Stimulated activated CD4-positive, alpha-beta T cell treated with anti-CD3 and anti-CD28 coated beads, Interleukin-15, amount 100 ng/mL, for 1 hour (primary cell): ENCODE results near the gene GNAO1.

Experiments used
- DNase-seq, 2 donors: peaks; one replicate each; pipeline ENCODE4 v3.0.0-alpha.2; 2020; ENCODE audit warnings: low read depth in 1 of 2, low spot score in 1 of 2

Gene GNAO1

DNA sequence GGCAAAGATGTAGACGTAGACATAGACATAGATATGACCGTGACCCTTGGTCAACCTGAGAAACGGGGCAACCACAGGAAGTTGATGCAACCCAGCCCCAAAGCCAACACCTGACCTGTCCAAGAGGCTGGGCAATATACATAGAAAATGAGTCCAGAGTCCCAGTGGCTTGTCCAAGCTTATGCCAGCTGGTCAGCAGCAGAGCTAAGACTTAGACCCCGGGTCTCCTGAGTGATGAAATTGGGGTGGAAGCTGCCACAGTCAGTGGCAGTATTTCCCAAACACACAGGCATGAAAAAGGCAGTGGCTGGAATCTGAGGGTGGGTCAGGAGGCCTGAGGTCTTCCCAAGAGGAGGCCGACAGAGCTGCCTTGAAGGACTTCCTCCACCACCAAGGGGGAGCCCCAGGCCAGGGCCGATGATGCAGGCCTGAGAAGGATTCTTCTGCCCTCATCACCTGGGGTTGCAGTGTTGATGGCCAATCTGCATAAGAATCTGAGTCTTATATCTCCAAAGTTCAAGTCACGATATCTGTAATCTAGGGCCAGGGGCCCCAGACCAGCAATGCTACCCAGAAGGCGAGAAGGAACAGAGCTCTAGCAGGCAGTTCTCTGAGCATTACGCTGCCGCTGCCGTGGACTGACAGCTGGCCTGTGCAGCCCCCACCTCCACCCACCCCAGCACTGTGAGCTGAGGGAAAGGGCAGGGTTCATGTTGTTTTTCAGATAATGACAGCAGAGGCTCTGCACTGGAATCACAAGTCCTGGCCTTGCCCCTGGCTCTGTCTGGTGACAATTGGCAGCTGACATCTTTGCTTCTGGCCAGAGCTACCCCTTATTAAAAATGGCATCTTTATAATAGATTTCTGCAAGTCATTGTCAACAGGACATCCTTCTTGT, 72.7 kb downstream of the GNAO1 start:
- no peak for DNase-seq

DNA sequence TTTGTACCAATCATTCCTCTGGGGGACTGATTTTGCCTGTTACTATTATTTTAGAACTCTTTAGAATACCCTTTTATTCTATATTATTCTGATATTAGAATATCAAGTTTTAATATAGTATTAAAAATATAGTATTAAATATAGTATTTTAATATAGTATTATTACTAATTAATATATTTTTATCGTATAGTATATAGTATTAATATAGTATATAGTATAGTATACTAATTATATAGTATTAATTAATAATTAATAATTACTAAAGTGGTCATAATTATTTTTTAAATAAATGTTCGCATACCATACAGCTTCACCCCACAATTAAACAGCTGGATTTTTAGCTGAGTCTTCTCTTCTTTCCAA, 73.3 kb downstream of the GNAO1 start:
- no peak for DNase-seq

DNA sequence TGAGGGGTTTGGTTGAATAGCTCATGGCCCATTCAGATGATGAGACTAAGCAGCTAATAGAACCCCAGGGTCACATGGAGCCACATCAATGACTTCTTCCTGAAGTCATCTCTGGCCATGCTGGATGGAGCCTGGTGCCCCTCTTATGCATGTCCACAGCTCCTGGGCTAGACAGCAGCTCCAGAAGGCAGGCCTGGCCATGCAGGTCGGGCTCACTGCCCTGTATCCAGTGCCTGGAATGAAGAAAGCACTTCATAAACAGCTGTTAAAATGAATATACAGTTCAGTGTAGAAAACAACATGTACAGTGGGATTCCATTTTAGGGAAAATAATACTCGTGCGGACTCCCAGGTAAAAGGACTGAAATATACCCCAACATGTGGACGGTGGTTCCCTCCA, 73.9 kb downstream of the GNAO1 start:
- DNase-seq: no peak

DNA sequence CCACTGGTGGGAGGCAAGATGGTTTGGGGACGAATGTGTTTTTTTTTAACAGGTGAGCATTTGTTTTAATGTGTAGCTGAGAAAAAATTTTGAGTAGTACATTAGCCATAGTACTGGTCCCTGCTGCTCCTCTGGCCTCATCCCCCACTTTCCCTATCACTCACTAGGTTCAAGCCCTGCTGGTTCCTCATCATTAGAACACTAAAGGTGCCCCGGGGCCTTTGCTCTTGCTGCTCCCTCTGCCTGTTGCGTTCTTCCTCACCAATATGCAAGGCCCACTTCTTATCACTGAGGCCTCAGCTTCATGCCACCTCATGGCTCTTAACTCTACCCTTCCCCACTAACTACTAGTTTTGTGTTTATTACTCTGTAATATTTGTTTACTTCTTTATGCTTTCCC, 74.5 kb downstream of the GNAO1 start:
- no peak for DNase-seq

DNA sequence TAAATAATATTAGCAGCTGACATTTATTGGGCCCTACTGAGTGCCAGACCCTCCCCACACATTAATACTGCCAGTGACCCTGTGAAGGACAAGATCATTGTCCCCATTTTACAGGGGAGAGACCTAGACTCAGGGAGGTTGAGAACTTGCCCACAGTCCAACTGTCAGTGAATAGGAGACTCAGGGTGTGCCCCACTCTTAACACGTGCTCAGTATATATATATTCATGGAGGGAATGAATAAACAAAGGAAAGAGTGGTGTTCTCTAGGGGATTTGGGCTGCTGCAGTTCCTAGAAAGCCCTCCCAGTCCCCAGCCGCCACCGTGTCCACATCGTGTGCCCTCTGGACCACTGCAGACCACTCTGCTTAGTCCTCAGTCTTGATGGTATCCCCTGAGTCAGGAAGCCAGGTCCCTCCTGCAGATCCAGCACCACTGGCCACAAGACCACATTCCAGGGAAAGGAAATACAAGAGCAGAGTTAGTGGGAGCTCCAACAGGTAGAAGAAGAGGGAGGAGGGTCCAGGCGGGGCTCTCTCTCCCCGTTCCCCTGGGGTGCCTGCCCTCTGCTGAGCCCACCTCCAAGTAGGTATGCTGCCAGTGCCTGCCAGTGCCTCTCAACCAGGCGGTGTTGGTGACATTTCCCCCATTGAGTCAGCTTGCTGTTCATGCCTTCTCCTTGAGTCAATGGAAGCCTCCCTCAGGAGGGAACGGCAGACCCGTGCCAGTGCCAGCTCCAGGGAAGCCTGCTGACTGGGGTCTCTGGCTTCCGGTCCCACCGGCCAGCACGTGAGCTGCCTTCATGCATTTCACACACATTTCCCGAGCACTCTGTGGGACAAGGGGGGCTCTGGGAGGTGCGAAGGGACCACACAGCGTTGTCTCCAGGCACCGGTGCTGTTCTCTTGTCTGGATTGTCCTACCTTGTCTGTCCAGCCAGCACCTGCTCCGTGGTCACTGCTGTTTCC, 75.6 kb downstream of the GNAO1 start:
- DNase-seq: no peak

DNA sequence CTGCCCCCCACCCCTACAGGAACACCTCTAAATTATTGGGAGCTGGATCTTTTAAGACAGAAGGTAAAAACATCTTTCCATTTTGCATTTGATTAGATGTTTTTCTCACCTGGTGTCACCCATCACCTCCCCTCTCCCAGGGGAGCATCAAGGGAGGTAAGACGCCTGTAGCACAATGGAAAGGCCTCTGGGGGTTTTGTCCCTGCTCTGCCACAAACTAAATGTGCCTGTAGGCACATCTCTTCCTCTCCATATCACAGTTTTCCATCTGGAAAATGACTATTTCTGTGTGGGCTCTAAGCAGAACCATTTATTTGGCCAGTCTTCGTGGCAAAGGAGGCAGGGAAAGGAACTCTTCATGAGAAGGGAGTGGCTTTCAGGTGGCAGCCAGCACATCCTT, 76.6 kb downstream of the GNAO1 start:
- DNase-seq: no peak

DNA sequence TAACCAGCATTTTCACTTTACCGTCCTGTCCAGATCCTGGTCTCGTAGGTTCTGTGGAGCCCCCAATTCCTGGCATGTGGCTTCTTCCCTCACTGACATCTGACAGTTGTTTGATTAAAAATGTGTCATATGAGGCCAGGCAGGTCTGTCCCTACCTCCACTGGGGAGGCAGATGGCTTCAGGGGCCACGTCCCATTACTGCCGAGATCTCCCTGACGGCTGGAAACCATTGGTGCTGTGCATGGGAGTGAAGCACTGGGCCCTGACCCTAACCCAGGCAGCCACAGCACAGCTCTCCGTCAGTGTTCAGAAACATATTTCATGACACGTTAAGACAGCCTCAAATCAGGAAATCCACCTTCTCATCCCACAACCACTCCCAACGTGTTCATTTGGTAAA, 77.5 kb downstream of the GNAO1 start:
- no peak for DNase-seq

DNA sequence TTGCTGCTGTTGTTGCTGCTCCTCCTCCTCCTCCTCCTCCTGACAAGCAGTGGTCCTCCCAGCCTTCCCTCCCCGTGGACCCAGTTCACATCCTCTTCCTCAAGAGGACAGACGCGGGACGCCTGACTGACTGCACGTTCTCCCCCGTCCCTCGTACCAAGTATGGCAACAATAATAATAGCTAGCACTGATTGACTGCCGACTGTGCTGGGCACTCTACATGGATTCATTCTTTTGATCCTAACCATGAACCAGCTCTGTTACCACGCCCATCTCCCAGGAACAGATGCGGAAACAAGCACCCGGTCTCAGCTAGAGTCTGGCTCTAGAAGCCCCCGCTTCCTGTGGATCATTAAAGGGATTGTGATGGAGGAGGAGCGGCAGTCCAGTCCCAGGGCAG, 78.0 kb downstream of the GNAO1 start:
- no peak for DNase-seq

DNA sequence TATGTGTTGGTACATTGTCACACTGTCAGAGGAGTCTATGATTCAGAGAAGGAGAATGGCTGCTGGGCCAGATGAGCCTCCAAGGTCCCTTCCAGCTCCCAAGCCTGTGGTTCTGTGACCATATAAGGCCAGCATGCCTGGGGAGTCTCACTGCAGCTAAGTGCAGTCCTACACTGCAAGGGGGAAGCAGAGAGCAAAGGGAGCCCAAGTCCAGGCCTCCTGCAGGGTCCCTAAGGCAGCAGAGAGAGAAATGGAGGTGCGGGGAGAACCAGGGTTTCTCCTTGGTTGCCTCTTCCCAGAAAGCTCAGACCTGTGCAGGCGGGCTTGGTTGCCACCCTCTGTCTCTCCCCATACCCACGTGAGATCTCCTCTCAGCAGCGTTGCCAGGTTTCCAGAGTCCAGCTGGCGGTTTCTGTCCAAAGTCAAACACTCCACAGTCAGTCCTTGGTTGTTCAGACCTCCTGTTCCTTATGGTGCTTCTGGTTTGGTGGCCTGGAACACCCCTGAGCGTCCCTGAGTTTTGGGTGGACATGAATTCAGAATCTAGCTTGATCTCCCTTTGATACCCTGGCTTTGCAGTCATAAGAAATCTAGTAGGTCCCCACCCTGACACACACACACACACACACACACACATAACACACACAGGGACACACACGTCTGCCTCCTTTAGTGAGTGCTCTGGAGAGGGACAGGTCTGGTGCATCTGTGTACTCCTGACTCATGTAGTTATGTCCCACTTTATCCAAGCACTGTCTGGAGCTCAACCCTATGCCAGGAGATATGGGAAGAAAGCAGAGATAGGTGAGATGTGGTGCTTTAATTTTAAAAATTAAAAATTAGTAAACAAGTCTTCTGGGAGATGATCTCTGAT, 78.8 kb downstream of the GNAO1 start:
- no peak for DNase-seq

DNA sequence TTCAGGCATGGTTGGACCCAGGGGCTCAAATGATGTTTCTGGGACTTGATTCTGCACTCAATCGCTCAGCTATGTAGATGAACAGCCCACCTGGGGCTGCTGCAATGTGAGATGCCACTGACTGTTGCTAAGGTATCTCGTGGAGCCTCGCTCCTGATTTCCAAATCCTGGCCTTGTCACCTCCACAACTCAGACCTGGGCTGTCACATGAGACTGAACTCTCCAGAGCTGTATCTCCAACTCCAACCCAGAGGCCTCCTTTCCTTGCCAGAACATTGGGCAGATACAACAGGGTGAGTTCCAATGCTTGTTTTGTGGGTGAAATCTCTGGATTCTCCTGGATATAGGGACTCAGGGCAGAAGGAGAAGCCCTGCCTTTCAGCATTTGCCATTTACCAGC, 79.5 kb downstream of the GNAO1 start:
- no peak for DNase-seq

DNA sequence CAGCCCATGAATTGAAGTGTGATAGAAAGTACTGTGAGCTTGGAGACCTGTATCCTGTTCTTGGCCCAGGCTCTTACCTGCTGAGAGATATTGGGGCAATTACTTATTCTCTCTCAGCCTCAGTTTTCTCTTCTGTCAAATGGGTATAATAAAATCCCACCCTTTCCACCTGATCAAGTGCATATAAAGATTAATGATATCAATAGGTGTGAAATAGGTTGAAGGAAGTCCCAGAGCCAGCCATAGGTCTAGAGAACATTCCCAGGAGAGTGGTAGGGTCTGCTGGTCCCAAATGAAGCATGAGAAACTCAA, 81.2 kb downstream of the GNAO1 start:
- DNase-seq: no peak

DNA sequence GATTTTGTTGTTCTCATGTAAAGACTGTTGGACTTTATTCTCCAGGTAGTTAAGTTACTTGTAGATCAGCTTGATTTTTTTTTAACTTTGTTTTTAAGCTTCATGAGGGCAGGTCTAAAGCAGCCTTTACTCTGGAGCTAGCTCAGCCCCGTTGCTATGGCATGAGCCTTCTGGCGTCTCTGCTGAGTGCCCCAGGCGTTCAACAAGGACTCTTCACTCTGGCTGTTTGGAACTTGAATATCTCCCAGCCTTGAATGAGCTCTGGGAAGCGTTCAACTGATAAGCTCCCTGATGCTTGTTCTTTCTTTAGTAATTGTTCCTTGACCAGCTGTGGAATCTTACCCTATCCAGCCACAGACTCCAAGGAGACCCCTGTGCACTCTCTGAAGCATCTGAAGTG, 82.3 kb downstream of the GNAO1 start:
- no peak for DNase-seq

DNA sequence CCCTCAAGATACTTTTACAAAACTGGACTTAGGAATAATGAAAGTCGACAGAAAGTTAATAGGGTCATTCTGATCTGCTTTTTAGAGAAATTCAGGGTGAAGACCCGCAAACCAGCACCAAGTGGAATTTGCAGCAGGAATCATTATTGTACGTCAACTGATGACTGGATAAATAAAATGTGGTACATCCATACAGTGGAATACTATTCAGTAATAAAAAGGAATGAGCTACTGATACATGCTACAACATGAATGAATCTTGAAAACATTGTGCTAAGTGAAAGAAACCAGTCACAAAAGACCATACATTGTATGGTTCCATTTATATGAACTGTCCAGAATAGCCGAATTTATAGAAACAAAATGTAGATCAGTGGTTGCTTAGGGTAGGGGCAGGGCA, 83.1 kb downstream of the GNAO1 start:
- no peak for DNase-seq

DNA sequence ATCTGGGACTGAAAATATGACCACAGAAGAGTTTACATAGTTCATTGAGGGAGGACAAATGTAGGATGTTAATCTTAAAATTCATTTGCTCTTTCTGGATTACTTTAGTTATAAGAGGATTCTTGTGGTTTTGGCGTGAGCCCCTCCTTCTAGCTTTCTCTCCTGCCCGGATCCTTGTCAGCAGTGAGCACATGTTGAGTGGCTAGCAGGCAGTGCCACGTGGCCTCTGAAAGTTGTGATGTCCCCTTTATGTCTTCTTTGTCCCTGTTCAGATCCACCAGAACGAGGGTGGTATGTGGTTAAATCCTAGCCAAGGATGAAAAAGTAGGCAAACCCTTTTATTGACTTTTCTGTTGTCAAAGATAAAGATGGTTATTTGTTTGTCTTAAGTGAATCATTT, 83.8 kb downstream of the GNAO1 start:
- no peak for DNase-seq

DNA sequence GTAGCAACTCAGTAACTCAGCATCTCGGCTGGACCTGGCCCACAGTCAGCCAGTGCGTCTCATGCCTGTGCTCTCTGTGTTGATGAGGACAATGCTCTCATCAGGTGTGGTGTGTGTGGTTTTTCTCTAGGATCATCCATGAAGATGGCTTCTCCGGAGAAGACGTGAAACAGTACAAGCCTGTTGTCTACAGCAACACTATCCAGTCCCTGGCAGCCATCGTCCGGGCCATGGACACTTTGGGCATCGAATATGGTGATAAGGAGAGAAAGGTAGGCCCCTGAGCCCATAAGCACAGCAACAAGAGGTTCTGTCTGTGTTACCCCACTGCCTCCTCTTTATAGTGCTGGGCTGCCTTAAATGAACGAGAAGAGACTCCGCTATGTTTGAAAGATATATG, 84.5 kb downstream of the GNAO1 start:
- DNase-seq: no peak

DNA sequence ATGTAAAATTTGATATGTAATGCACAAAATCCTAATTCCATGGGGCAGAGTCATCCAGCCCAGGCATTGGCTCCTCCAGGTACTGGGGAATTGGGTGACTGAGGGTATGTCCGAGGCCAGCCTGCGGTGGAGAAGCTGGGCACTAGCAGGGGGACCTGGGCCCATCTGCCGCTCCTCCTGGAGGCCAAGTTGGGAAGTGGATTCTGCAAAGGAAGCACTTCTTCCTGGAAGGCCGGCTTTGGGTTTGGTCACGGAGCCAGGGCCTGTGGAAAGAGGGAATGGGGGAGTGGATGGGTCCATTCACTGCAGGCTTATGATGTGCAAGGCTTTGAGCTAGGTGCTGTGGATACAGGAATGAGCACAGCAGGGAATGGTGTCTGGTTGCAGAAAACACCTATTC, 85.8 kb downstream of the GNAO1 start:
- no peak for DNase-seq

DNA sequence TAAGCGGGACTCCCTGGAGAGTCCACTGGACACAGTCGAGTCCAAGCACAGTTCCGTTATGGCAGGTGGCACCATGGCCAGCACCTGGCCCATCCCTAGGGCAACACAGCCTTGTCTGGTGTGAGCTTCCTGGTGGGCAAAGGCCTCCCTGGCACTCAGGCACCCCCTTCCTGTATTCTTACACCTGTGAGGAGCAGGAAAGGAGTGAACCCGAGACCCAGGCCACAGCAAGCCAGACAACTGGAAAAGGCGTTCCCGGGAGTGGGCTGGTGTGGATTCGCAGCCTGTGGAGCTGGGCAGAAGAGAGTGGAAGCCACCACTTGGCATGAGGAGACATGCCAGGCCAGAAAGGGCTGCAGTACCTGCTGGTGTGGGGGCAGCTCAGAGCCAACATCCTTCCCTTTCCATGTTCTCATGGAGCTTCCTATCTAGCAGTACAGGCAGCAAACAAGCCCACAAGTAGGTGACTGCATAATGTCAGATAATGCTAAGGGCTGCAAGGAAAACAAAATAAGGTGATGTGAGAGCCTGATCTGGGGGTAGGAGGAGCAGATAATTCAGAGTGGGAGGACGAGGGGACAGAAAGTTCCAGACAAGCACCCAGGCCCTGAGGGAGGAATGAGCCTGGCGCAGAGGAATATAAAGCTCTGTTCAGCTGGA, 87.0 kb downstream of the GNAO1 start:
- DNase-seq: no peak

DNA sequence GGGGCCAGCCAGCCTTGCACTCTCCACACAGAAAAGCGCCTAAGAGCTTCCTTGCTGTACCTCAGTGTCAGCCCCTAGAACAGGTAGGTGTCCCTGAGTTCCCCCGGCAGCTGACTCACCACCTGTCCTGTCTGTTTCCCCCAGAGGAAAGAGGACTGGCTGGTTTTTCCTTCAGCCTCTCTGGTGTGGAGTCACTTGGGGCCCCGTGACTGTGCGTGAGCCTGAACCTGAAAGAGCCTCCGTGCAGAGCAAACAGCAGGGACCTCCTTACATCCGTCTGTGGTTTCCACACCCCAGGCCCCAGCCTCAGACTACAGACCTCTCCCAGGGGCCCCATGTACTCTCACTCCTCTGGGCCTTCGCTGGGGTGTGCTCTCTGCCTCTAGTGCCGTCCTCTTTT, 87.8 kb downstream of the GNAO1 start:
- peak; percentile 13 to 18 for DNase-seq

DNA sequence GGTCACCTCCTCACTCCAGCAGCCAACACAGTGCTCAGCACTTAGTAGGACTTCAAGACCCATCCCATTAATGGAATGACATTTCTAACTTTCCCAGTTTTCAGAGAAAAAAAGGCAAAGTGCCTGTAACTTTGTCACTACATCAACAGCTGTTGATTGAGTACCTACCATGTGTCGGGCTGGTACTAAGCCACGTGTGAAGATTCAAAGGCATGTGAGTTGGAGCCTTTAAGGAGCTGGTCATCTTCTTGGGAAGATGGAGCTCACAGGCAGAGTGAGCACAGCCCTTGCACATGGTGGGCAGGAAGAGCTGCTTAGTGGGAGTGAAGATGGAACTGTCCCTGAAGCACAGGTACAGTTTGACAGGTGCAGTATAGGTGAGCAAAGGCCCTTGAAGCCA, 88.6 kb downstream of the GNAO1 start:
- no peak for DNase-seq

DNA sequence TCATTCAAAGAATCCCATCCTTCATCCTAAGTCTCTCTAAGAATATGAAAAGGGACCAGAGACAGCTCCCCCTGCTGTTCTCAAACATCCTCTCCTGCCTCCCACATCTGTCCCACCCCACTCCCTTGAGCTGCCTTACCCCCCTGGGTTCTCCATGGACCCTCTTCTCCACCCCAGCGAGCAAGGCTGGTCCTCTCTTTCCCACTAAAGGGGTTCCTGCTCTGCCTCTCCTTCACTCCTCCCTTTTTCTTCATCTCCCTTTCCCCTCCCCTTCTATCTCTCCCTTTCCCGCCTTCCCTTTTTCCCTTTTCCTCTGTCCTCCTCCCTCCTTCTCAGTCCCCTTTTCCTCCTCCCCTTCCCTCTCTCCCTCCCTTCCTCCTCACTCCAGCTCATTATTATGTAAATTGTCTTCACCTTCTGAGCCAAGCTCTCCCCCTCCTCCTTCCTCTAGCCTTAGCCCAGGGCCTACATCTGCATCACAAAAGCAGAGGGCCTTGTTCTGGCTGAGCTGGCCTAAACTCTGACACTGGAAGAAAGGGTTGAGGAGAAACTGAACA, 90.0 kb downstream of the GNAO1 start:
- DNase-seq: no peak

DNA sequence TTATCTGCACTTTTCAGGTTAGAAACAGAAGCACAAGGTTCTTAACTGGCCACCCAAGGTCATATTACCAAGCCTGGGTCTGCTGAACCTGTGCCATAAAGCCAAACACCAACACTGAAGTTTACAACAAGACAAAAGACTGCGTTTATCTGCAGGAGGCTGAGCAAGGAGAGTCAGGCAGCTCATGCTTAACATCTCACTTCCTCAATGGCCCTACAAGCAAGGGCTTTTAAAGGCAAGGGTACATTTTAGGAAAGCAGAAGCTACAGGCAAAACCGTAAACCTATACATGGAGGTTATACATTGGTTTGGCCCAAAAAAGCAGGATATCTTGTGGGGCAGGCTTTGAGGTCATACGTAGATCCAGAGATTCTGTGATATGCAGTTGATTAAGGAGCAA, 91.2 kb downstream of the GNAO1 start:
- DNase-seq: no peak
